Measurements from ENCODE around the gene ZNF236. TPM values are rescaled to one million over a fixed set of nuclear protein-coding genes. Genes with fewer than 3 reads are reported as not detected.
"Not testable (repeated sequence)": the region's sequence is repeated elsewhere in the genome, so short reads cannot be mapped to it uniquely, and the experiment has no call there.

Gene ZNF236
- polyA plus RNA-seq, 3 donors, result 1.1 to 3.6 (median 2.1) TPM

DNA sequence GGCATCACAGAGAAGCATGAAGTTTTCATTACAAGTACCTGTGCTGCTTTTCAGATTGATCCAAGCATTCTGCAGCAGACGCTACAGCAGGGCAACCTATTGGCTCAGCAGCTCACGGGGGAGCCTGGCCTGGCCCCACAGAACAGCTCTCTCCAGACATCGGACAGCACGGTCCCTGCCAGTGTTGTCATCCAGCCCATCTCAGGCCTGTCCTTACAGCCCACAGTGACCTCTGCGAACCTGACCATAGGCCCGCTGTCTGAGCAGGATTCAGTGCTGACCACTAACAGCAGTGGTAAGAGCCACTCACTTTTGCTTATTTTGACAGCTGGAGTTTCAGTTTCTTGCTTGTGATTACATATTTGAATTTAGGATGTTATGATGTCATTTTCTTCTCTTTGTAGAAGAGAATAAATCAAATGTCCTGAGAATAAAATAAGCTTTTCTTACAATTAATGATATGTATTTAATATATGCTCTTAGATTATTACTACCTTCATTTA is 104.9 kb downstream of the ZNF236 start:
- WGBS, 3 donors, result 92 to 98% (median 95%) methylated on average over 6 of the region's 6 CpGs
- no peak overlapping the region for H3K27ac ChIP-seq (ENCODE audit: low read depth, low read length)

DNA sequence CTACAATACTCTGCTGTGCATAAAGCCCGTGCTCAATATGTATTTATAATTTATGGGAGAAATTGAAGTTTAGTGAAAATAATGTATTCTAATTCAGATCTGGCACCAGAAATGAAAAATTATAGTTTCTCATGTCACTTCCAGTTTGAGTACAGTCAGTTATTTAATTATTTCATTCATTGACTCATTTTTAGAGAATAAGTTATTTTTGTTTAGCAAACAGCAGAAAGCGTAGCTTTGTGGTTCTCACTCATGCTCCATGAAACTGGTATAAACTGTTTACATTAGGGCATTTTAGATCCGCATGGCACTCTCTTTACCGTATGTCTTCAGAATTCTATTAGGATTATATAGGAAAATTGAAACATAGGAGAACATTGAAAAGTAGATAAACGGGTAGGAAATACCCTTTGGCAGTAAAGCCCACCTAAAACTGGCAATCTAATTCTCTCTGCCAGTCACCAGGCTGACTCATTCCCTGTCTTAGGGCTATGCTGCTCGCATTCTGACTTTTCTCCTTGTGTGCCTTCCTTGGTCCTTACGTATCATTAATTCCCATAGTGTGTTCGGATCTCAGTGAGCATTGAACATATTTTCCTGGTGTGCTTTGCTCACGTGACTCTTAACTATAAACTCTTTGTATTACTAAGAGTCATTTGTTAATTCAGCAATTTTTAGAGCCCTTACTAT is 106.0 kb downstream of the ZNF236 start:
- WGBS, 3 donors, result 89 to 93% (median 91%) methylated on average over 9 of the region's 9 CpGs
- no peak overlapping the region for H3K27ac ChIP-seq (ENCODE audit: low read depth, low read length)

DNA sequence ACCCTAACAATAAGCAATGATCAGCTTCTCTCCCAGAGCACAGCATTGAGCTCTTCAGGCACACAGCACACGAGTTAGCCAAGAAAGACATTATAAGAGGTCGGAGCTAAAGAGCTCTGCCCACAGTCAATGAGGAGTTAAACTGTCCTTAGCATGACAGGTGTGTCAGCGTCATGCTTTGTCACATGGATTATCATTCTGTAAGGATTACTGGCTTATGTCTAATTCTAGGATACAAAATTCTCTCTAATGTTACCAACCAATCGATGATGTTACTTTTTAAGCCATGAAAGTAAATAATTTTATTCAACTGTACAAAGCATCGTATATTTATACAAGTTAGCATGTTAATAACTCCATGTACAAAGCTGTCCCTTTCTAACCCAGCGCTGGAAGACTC is 108.8 kb downstream of the ZNF236 start:
- 92 to 95% (median 94%) methylated on average over 6 of the region's 6 CpGs for WGBS, 3 donors
- H3K27ac ChIP-seq (ENCODE audit: low read depth, low read length), result no peak overlapping the region

DNA sequence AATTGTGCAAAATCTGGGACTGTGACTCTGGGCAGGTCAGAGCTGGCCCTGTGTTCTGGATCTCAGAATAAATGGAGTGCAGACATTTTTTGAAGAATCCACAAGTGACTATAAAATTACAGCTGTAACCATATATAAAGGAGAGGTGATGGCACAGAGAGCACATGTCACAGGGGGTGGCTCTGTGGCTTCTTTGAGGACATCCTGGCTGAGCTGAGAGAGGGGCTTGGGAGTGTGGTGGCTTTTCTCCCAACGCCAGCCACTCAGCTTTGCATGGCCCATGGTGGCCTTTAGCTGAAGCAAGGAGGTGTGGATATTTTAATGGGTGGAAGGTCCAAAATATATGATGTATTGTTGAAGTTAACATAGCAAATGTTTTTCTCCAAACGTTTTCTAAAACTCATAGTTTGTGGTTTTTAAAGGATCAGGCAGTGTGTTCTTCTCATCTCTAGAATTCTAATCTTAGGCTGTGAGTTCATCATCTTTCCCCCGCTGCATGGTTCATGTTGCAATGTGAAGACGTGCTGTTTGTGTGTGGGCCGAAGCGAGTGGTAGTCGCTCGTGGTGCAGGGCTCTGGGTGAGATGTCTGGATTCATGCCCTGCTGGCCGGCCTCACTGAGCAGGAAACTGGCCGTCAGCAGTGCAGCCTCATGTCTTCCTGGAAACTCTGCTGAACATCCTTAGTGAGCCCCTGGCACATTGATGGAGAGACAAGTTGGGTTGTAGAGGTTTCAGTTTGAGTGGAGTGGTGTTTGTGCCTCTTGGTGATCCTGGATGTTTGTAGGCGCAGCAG is 109.9 kb downstream of the ZNF236 start:
- H3K27ac ChIP-seq (ENCODE audit: low read depth, low read length), result no peak overlapping the region
- WGBS, 3 donors, result 62 to 74% (median 72%) methylated on average over 11 of the region's 11 CpGs

DNA sequence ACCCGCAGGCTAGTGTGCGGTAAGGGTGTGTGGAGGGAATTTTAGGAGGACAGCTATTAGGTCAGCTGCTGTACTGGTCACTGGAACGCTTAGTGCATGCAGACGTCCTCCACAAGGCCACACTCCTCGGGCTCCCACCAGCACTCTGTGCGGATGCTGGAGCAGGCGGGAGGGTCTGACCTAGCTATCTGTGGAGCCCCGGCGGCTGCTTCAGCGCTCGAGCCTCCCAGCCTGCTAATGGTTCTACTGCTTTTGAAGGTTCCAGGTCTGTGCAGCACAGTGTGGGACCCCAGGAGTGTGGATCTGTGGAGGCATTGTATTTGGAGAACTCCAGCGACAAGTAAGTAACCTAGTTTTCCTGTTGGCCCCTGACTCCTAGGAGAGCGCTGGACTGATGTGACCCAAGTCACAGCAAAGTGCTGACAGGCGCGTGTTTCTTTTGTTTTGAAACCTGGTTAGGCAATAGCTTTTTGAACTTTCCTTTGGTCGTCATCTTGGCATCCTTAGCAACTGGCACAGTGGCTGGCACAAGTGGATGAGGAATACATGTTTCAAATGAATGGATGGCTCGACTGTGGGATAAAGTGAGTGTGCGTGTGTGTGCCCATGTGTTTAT is 113.5 kb downstream of the ZNF236 start:
- H3K27ac ChIP-seq (ENCODE audit: low read depth, low read length), result no peak overlapping the region
- WGBS, 3 donors, result 86 to 92% (median 89%) methylated on average over 18 of the region's 18 CpGs

DNA sequence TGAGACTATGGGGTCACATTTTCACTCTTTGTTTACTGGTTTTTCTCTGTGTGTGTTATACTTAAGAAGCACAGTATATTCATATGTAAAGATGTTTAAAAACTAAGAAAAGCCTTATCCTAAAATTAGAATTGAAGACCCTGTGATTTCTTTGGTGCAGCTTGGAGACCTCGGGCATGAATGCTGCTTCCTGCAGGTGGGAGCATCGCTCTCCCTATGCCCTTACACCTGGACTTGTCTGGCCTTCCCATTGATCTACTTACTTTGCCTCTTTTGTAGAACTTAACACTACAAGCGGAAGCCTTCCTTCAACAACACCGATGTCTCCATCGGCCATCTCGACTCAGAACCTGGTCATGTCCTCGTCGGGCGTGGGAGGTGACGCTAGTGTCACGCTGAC is 114.5 kb downstream of the ZNF236 start:
- H3K27ac ChIP-seq (ENCODE audit: low read depth, low read length), result no peak overlapping the region
- WGBS, 3 donors, result 93 to 98% (median 97%) methylated on average over 11 of the region's 11 CpGs

DNA sequence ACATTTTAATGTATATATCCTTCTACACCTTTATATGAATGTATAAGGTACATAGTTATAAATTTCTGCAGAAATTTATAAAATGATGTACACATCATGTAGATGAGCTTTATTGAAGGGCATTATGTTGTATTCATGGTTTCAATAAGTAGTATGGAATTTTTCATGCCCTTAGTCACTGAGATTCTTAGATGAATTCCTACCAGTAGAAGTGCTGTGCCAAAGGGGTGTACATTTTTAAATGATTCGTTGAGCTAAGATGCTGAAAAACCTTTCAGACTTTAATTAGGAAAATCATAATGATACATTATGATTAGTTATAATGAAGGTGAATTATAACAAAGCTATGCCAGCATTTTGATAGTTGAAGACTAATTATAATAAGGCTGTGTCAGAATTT is 115.2 kb downstream of the ZNF236 start:
- 64 to 87% (median 83%) methylated on average over 1 of the region's 1 CpG for WGBS, 3 donors
- no peak overlapping the region for H3K27ac ChIP-seq (ENCODE audit: low read depth, low read length)

DNA sequence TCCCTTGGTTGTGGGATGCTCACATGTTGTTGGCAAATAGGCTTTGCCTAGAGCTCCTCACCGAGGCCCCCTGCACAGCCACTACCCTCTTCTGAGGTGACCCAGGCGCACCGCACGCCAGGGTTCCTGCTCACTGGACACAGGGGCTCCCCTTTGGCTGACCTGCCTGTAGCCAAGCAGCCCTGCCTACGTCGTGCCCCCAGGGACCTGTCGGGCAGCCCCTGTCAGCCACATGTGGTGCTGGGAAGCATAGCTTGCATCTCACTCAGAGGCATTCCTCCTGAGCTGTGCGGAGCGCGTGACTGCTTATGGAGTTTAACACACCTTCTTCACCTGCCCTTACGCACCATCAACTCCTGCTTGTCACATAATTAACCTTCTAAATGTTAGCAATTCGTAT is 116.3 kb downstream of the ZNF236 start:
- no peak overlapping the region for H3K27ac ChIP-seq (ENCODE audit: low read depth, low read length)
- WGBS, 3 donors, result 92 to 96% (median 93%) methylated on average over 12 of the region's 12 CpGs

DNA sequence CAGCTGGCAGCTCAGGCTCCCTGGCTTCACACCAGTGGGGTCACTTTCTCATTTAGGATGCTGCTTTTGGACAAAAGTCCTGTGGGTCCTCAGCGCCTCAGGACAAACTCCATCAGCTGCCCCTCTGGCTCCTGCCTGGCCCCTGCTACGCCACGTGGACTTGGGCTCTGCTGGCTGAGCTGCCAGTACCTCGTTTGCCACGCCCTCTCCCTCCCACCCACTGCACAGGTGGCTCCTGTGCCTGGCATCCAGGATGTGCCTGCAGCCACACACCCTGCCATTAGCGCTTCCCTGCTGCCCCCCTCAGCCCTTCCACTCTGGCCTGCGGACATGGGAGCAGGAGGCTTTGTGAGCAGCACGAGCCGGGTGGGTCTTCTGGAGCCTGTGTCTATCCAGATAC is 118.9 kb downstream of the ZNF236 start:
- H3K27ac ChIP-seq (ENCODE audit: low read depth, low read length), result no peak overlapping the region
- WGBS, 3 donors, result 90 to 93% (median 90%) methylated on average over 9 of the region's 9 CpGs

DNA sequence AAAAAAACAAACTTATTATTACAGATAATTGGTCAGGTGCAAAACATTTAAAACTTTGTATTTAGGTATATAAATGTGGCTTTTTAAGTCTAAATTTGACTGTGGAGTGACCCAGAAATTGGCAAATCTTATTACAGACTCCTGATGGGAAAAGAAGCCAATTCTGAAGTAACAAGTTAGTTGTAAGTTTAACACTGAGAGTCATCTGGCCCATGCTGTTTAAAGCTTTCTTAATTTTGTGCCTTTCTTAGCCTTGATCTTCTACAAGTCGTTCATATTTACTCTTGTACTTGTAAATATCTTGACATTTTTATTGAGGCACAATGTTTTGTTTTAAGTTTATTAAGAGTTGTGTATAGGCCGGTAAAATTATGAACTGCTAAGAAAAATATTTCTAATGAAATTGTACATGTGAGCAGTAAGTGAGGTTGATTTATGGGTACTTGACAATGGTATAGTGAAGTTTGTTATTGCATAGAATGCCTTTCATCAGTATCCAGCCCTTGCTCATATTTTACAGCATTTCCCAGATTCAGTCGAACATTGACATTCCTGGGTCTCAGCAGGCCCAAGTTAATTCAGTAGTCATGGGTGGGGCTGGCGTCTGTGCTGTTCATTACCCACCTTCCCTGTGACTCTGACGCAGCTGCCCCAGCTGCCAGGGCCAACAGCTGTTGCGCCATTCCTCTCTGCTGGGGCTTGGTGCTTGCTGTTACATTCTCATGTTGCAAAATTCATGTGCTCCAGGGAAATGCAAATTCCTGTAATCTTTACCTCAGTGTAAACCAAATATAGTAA is 121.4 kb downstream of the ZNF236 start:
- H3K27ac ChIP-seq (ENCODE audit: low read depth, low read length), result no peak overlapping the region

DNA sequence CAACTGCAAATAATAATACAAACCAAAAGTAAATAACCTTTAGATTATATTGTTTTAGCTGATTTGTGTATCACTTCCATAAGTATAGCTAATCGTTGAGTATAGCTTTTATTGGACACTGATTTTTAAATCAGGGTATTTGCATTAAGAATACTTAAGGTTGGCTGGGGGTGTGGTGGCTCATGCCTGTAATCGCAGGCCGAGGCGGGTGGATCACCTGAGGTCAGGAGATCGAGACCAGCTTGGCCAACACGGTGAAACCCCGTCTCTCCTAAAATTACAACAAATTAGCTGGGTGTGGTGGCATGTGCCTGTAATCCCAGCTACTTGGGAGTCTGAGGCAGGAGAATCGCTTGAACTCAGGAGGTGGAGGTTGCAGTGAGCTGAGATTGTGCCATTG is 122.0 kb downstream of the ZNF236 start:
- 86 to 97% (median 92%) methylated on average over 8 of the region's 8 CpGs for WGBS, 3 donors
- not testable (repeated sequence) for H3K27ac ChIP-seq (ENCODE audit: low read depth, low read length)

More for the DNA sequence above, 121.4 kb downstream of the ZNF236 start:
- 61 to 87% (median 68%) methylated on average over 6 of the region's 6 CpGs for WGBS, 3 donors

DNA sequence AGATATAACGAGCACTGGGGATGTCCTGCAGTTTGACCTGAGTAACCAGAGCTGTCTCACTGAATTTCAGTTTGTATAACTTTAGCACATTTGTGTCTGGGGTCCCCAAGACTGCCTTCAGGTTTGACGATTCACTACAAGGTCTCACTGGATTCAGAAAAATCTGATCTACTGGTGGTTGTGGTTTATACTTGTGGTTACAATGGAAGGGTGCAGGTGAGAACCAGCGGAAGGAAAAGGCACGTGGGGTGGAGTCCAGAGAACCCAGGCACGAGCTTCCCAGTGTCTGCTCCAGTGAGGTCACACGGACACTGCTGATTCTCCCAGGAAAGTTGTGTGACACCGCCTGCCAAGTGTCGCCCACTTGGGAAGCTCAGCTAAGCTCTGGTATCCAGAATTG is 126.0 kb downstream of the ZNF236 start:
- 88 to 90% (median 89%) methylated on average over 8 of the region's 8 CpGs for WGBS, 3 donors

DNA sequence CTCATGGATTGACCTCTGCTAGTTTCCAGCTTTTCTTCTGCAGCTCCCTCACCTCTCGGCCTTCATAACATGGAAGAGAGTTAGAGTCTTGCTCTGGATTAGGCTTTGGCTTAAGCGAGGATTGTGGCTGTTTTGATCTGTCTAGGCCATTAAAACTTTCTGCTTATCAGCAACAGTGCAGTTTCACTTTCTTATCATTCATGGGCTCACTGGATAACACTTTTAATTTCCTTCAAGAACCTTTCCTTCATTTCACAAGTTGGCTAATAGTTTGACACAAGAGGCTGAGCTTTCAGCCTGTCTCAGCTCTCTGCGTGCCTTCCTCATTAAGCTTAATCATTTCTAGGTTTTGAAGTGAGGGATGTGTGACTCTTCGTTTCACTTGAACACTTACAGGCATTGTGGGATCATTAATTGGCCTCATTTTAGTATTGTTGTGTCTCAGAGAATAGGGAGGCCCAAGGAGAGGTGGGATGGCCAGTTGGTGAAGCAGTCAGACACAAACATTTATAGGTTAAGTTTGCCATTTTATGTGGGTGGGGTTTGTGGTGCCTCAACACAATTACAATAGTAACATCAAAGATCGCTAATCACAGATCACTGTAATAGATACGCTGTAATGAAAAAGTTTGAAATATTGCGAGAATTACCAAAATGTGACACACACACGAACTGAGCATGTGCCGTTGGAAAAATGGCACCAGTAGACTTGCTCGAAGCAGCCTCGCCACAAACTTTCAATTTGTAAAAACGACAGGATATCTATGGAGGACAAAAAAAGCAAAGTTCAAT is 129.3 kb downstream of the ZNF236 start:
- WGBS, 3 donors, result 89 to 95% (median 94%) methylated on average over 12 of the region's 12 CpGs
- H3K27ac ChIP-seq (ENCODE audit: low read depth, low read length), result no peak overlapping the region

More for the DNA sequence above, 126.0 kb downstream of the ZNF236 start:
- no peak overlapping the region for H3K27ac ChIP-seq (ENCODE audit: low read depth, low read length)

DNA sequence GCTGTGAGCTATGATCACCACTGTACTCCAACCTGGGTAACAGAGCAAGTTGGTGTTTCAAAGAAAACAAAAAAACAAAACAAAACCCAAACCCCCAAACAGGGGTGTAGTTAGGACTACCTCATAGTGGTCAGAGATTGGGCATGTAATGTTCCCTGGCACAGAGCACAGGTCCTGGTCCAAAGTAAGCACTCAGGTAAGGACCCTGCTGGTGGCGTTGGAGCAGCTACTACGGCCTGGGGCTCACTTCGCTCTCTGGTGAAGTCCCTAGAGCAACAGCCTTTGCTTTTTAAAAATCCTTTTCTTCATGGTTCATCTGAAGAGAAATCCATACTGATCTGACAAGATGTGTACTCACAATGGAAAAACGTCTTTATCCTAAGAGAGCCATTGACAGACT is 130.4 kb downstream of the ZNF236 start:
- 72 to 89% (median 81%) methylated on average over 4 of the region's 4 CpGs for WGBS, 3 donors
- H3K27ac ChIP-seq (ENCODE audit: low read depth, low read length), result no peak overlapping the region

DNA sequence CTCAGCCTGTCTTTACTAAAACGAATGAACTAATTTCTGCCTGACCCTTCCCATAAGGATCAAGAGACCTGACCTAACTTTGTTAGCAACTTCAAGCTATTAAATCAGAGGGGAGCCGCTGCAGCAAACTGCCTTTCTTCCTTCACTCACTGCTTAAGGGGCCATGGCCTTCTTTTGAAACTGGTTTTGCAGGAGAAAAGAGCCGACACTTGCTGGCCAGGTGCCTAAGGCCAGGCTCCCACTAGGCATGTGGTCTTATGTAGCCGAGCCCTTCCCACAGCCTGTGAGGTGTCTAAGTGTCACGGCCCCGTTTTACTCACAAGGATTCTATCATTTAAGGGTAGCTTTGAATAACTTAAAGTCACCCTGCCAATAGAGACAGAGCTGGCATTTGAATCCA is 130.8 kb downstream of the ZNF236 start:
- 31 to 64% (median 59%) methylated on average over 6 of the region's 6 CpGs for WGBS, 3 donors
- no peak overlapping the region for H3K27ac ChIP-seq (ENCODE audit: low read depth, low read length)

DNA sequence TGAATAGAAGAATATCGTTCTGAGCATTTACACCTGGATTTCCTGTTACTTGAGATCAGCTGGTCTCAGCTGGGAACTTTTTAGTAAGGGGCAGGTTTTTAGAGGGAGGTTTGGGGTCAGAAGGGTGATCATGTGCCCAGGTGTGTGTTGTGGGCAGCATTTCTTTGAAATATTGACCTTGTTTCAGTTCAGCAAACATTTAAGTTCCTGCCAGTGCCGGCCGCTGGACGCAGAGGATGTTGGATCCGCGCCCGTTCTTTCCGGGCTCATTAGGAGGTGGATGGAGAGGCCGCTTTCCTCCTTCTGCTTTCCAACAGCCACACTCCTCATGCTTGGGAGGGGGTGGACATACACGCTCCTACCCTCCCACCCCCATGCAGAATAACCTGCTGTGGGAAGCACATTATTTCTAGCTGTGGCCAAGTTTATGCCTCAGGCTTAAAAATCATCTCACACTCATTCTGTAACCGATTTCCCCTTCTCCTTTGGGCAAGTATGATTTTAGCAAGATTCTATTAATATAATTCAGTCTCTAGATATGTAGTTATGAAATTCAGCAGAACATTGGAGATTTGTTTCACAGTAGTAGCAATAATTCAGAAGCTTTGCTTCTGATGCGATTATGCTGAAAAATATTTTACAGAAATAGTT is 131.4 kb downstream of the ZNF236 start:
- no peak overlapping the region for H3K27ac ChIP-seq (ENCODE audit: low read depth, low read length)
- 20 to 50% (median 42%) methylated on average over 12 of the region's 12 CpGs for WGBS, 3 donors

DNA sequence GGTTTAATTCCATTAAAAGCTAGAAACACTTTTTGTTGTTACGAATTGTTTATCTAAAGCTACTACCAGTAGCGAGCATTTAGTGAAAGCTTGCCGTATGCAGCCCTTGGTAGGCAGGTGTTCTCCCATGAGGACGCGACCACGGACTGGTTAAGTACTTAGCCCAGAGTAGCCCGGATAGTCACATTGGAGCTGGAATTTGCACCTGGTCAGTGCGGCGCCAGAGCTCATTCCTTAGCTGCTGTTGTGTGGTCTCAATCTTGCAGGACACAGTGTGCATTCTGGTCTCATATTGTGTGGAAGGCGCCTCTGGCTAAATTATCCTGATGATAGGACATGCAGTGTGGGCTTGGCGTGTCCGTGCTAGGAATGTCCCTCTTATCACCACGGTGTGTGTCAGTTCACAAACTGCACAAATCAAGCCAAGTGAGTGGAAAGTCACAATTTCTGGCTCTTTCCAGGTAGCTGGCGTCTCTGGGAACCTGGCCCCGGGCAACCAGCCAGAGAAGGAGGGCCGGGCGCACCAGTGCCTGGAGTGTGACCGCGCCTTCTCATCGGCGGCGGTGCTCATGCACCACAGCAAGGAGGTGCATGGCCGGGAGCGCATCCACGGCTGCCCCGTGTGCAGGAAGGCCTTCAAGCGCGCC is 133.3 kb downstream of the ZNF236 start:
- no peak overlapping the region for H3K27ac ChIP-seq (ENCODE audit: low read depth, low read length)
- WGBS, 3 donors, result 79 to 86% (median 84%) methylated on average over 28 of the region's 28 CpGs
